GM12878 (cell line): ENCODE data around the gene ZNF462.

Experiments
- BACH1 ChIP-seq: fragments of 450-650 bp; IDR thresholded peaks from 2 replicates; pipeline ENCODE4 v1.6.1; 2017; ENCODE audit warnings: mild to moderate bottlenecking, borderline replicate concordance
- EZH2 ChIP-seq: IDR thresholded peaks from 2 replicates; pipeline ENCODE4 v1.6.1; 2012; ENCODE audit warnings: low read depth, mild to moderate bottlenecking, control low read depth, inconsistent platforms, low read length, borderline replicate concordance; ENCODE audit not compliant: control insufficient read depth
- HDAC6 ChIP-seq: fragments of 200-600 bp; sonication (generic); IDR thresholded peaks from one replicate; pipeline ENCODE4 v1.8.0; 2017; ENCODE audit warnings: antibody characterized with exemption; ENCODE audit not compliant: unreplicated experiment
- JUNB ChIP-seq: IDR thresholded peaks from 2 replicates; pipeline ENCODE4 v1.6.1; 2016; ENCODE audit warnings: antibody characterized with exemption, mild to moderate bottlenecking
- KDM1A ChIP-seq: fragments of 200-600 bp; sonication (generic); IDR thresholded peaks from 2 replicates; pipeline ENCODE4 v1.6.1; 2016; ENCODE audit warnings: borderline replicate concordance
- MXI1 ChIP-seq: fragments of 150-350 bp; IDR thresholded peaks from 2 replicates; pipeline ENCODE4 v1.6.1; 2011; ENCODE audit warnings: low read depth, mild to moderate bottlenecking, inconsistent platforms, low read length, improper control_type of control experiment
- NFYB ChIP-seq: IDR thresholded peaks from 2 replicates; pipeline ENCODE4 v1.6.1; 2011; ENCODE audit warnings: low read depth, mild to moderate bottlenecking, low read length, improper control_type of control experiment, moderate library complexity; ENCODE audit not compliant: insufficient read depth
- POLR2AphosphoS5 ChIP-seq: IDR thresholded peaks from 2 replicates; pipeline ENCODE4 v1.6.1; 2011; ENCODE audit warnings: mild to moderate bottlenecking, low read length, inconsistent platforms
- SREBF2 ChIP-seq: IDR thresholded peaks from 2 replicates; pipeline ENCODE4 v1.6.1; 2012; ENCODE audit warnings: mild to moderate bottlenecking, low read length
- TAF1 ChIP-seq: IDR thresholded peaks from 2 replicates; pipeline ENCODE4 v1.6.1; 2011; ENCODE audit warnings: mild to moderate bottlenecking, low read depth, low read length, borderline replicate concordance
- YY1 ChIP-seq: IDR thresholded peaks from 2 replicates; pipeline ENCODE4 v1.6.1; 2011; ENCODE audit warnings: low read depth, mild to moderate bottlenecking, low read length
- TF ChIP-seq, protein P1 (sequence below), 3 experiments: IDR thresholded peaks in 2 of 3; conservative IDR thresholded peaks in 1 of 3; 2 replicates each; pipeline ENCODE4 v1.5.1; 2011; ENCODE audit warnings: low read depth in 3 of 3, low read length in 3 of 3, mild to moderate bottlenecking in 3 of 3, control low read depth in 2 of 3, moderate library complexity in 2 of 3, inconsistent platforms in 1 of 3, mixed read lengths in 1 of 3; ENCODE audit not compliant: control insufficient read depth in 2 of 3, insufficient read depth in 1 of 3; ENCODE audit errors: extremely low read depth in 1 of 3
- TF ChIP-seq, protein P2 (sequence below): IDR thresholded peaks from 2 replicates; pipeline ENCODE4 v1.6.1; 2012; ENCODE audit warnings: low read depth, low read length, improper control_type of control experiment

DNA sequence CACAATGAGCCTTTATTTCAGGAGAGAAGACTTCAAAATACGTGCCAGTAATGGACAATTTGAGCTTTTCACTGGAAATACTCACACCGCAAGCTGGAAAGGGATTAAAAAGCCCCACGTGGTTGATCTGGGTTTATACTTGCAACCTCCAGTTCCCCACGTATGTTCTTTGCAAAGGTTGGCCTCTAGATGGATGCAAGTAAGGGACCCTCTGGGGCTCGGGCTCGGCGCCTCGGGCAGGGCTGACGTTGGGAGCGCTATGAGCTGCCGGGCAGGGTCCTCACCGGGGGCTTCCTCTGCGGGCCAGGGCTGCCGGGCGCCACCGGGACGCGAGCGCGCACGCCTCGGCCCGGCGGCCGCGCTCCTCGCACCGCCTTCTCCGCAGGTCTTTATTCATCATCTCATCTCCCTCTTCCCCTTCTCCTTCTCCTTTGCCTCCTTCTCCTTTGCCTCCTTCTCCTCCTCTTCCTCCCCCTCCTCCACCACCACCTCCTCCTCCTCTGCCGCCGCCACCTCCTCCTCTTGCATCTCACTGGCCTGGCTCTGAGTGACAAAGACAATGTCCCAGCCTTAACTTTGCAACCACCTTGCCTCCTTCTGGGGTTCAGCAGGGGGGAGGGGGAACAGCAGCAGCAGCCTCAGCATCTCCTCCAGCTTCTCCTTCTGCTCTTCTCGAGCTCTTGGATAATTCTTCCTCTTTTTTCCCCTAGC, 701 bp upstream of the ZNF462 start:
- TF ChIP-seq TAF1 (no peak), SREBF2 (no peak), EZH2 (no peak), POLR2AphosphoS5 (no peak), KDM1A (no peak), MXI1 (no peak; the same call in 1 of the 2 replicates), BACH1 (no peak), HDAC6 (no peak), JUNB (no peak), NFYB (no peak), YY1 (no peak)
- TF ChIP-seq, protein P1, sequence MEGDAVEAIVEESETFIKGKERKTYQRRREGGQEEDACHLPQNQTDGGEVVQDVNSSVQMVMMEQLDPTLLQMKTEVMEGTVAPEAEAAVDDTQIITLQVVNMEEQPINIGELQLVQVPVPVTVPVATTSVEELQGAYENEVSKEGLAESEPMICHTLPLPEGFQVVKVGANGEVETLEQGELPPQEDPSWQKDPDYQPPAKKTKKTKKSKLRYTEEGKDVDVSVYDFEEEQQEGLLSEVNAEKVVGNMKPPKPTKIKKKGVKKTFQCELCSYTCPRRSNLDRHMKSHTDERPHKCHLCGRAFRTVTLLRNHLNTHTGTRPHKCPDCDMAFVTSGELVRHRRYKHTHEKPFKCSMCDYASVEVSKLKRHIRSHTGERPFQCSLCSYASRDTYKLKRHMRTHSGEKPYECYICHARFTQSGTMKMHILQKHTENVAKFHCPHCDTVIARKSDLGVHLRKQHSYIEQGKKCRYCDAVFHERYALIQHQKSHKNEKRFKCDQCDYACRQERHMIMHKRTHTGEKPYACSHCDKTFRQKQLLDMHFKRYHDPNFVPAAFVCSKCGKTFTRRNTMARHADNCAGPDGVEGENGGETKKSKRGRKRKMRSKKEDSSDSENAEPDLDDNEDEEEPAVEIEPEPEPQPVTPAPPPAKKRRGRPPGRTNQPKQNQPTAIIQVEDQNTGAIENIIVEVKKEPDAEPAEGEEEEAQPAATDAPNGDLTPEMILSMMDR (IDR thresholded peaks at IDR 0.05 in 2 of 3, conservative IDR thresholded peaks at IDR 0.05 in 1 of 3; ENCODE audit: control insufficient read depth in 2 of 3, extremely low read depth in 1 of 3, insufficient read depth in 1 of 3, low read depth in 3 of 3, low read length in 3 of 3), result no peak
- TF ChIP-seq, protein P2, sequence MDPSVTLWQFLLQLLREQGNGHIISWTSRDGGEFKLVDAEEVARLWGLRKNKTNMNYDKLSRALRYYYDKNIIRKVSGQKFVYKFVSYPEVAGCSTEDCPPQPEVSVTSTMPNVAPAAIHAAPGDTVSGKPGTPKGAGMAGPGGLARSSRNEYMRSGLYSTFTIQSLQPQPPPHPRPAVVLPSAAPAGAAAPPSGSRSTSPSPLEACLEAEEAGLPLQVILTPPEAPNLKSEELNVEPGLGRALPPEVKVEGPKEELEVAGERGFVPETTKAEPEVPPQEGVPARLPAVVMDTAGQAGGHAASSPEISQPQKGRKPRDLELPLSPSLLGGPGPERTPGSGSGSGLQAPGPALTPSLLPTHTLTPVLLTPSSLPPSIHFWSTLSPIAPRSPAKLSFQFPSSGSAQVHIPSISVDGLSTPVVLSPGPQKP, result no peak
